HepG2 (cell line): ENCODE data around the gene RHO. TPM values are rescaled to one million over a fixed set of nuclear protein-coding genes. Genes with fewer than 3 reads are reported as not detected.

Experiments
- ATAC-seq: fragments of 200-7000 bp; cut with Tn5 transposase; 3 replicates; pipeline ENCODE4 v1.9.1; 2020; ENCODE audit warnings: mild to moderate bottlenecking, moderate library complexity
- BruUV-seq: library from RNA; stranded (reverse); fragments of 400-500 nt; replicated peaks from 2 replicates; lab custom pipeline; 2021; lab: Mats Ljungman, UMichigan
- CTCF ChIA-PET: fragments of 300-600 bp; formaldehyde crosslinking; extraction: SDS; loops from one replicate; lab custom pipeline; 2021; ENCODE audit warnings: low total read pairs, inconsistent platforms, low intra/inter-chr PET ratio; lab: Yijun Ruan, JAX
- POLR2A ChIA-PET: fragments of 350-600 bp; sonication (Branson Sonifier 250); formaldehyde crosslinking; loops from one replicate; lab custom pipeline; 2020; ENCODE audit warnings: antibody characterized with exemption, inconsistent platforms; lab: Yijun Ruan, JAX
- DNase-seq: peaks from one replicate; pipeline ENCODE4 v3.0.0-alpha.2; 2015; ENCODE audit warnings: low spot score
- FAIRE-seq: peaks from 3 replicates; lab custom pipeline; 2011; peaks lifted over from hg19 to GRCh38; lab: Jason Lieb, UNC
- H2AFZ ChIP-seq: one replicate; pipeline ENCODE4 v1.6.1; 2011; ENCODE audit warnings: low read length, inconsistent platforms
- H3K27ac ChIP-seq: fragments of 300-600 bp; 3 replicates; pipeline ENCODE4 v1.8.0; 2011; ENCODE audit warnings: mixed run types, mild to moderate bottlenecking, mixed read lengths, low read length, inconsistent platforms; ENCODE audit not compliant: insufficient read depth; ENCODE audit errors: extremely low read length
- H3K27me3 ChIP-seq, 2 experiments: fragments of 200-600 bp in 1 of 2; 2 replicates in 1 of 2; 3 replicates in 1 of 2; pipeline versions ENCODE4 v1.6.0 to v1.8.0; 2011; ENCODE audit warnings: low read length in 2 of 2, mild to moderate bottlenecking in 2 of 2, moderate library complexity in 2 of 2, inconsistent platforms in 1 of 2; ENCODE audit not compliant: insufficient read depth in 2 of 2, control insufficient read depth in 1 of 2
- H3K36me3 ChIP-seq, 2 experiments: fragments of 200-600 bp in 1 of 2; replicated peaks in 1 of 2; 2 replicates in 1 of 2; 3 replicates in 1 of 2; pipeline versions ENCODE4 v1.5.1 to v1.8.0; 2011; ENCODE audit warnings: low read length in 2 of 2, inconsistent platforms in 1 of 2; ENCODE audit not compliant: insufficient read depth in 2 of 2, control insufficient read depth in 1 of 2
- H3K4me1 ChIP-seq: 2 replicates; pipeline ENCODE4 v1.5.1; 2012; ENCODE audit warnings: low read length, inconsistent platforms; ENCODE audit not compliant: insufficient read depth
- H3K4me2 ChIP-seq: 2 replicates; pipeline ENCODE4 v1.6.0; 2011; ENCODE audit warnings: low read depth, low read length, inconsistent platforms
- H3K4me3 ChIP-seq, 3 experiments: fragments of 200-600 bp in 1 of 3; sonication (generic), shearing (Covaris generic) in 1 of 3; replicated peaks in 1 of 3; 2 replicates each; pipeline ENCODE4 v1.5.1; 2011 to 2016; ENCODE audit warnings: low read length in 3 of 3, inconsistent platforms in 2 of 3, low read depth in 2 of 3, mild to moderate bottlenecking in 2 of 3, control low read depth in 1 of 3, mixed read lengths in 1 of 3; ENCODE audit not compliant: insufficient read depth in 1 of 3
- H3K79me2 ChIP-seq: one replicate; pipeline ENCODE4 v1.6.1; 2011; ENCODE audit warnings: low read length, inconsistent platforms; ENCODE audit not compliant: insufficient read depth
- H3K9ac ChIP-seq: 2 replicates; pipeline ENCODE4 v1.6.0; 2011; ENCODE audit warnings: mild to moderate bottlenecking, low read depth, low read length, inconsistent platforms; ENCODE audit not compliant: insufficient read depth
- H3K9me3 ChIP-seq: 2 replicates; pipeline ENCODE4 v1.5.1; 2012; ENCODE audit warnings: mild to moderate bottlenecking, low read length
- H4K20me1 ChIP-seq: 2 replicates; pipeline ENCODE4 v1.6.0; 2011; ENCODE audit warnings: inconsistent platforms, mild to moderate bottlenecking, low read length, moderate library complexity; ENCODE audit not compliant: insufficient read depth
- KDM3A ChIP-seq: IDR thresholded peaks from 2 replicates; pipeline ENCODE4 v1.6.1; 2018; ENCODE audit warnings: low read depth, missing compliant biosample characterization
- RNF2 ChIP-seq: fragments of 450-650 bp; conservative IDR thresholded peaks from 2 replicates; pipeline ENCODE4 v1.6.1; 2016; ENCODE audit warnings: low read depth
- ZBTB20 ChIP-seq: sonication (generic); formaldehyde crosslinking; IDR thresholded peaks from 2 replicates; pipeline ENCODE4 v1.8.1; 2023; ENCODE audit warnings: missing genetic modification reagents, low read depth, mild to moderate bottlenecking, borderline replicate concordance
- ZMYM2 ChIP-seq: sonication (generic); formaldehyde crosslinking; IDR thresholded peaks from 2 replicates; pipeline ENCODE4 v1.8.0; 2022; ENCODE audit warnings: mild to moderate bottlenecking, missing genetic modification reagents
- ZNF768 ChIP-seq: sonication (generic); formaldehyde crosslinking; IDR thresholded peaks from 2 replicates; pipeline ENCODE4 v1.4.0; 2020; ENCODE audit warnings: missing genetic modification reagents
- WGBS: methylation state at CpG from one replicate; pipeline ENCODE4 v1.1.6; 2017; ENCODE audit warnings: low lambda C conversion rate; 5-methylcytosine and 5-hydroxymethylcytosine counted together
- in situ Hi-C: cut with HindIII; loops from 2 replicates; pipeline ENCODE4 v1.10.0; 2017; ENCODE audit warnings: low pct_unique_long_range_greater_than_20kb; ENCODE audit not compliant: extremely low pct_ligation_motif_present
- intact Hi-C: fragments of 100-400 bp; cut with micrococcal nuclease; formaldehyde crosslinking; loops from one replicate; pipeline ENCODE4 v1.10.0; 2022; ENCODE audit not compliant: unreplicated experiment
- polyA plus RNA-seq, 8 experiments: library from polyadenylated mRNA; depleted of rRNA in 3 of 8; stranded (reverse) in 7 of 8; unstranded in 1 of 8; fragments of >200 nt; fragmentation: Illumina TruSeq in 4 of 8; extraction: Trizol in 4 of 8; gene quantifications; 2 replicates each; pipeline versions ENCODE4 v1.2.1 to v1.2.3, GENCODE V29; 2011 to 2016; ENCODE audit warnings: low read depth in 4 of 8, missing spikeins in 1 of 8, mixed read lengths in 1 of 8; ENCODE audit not compliant: insufficient read depth in 1 of 8
- total RNA-seq, 5 experiments: library from RNA; depleted of rRNA; stranded (reverse); fragments of >200 nt; fragmentation: Illumina TruSeq; extraction: Trizol; gene quantifications; 2 replicates each; pipeline ENCODE4 v1.2.3, GENCODE V29; 2016; ENCODE audit warnings: low read depth in 1 of 5

The RHO gene
- total and polyA plus RNA-seq, 2 of the 13 experiments (the other 11 are each of a cell fraction or from before 2014, with no cell fraction given), result not detected

DNA sequence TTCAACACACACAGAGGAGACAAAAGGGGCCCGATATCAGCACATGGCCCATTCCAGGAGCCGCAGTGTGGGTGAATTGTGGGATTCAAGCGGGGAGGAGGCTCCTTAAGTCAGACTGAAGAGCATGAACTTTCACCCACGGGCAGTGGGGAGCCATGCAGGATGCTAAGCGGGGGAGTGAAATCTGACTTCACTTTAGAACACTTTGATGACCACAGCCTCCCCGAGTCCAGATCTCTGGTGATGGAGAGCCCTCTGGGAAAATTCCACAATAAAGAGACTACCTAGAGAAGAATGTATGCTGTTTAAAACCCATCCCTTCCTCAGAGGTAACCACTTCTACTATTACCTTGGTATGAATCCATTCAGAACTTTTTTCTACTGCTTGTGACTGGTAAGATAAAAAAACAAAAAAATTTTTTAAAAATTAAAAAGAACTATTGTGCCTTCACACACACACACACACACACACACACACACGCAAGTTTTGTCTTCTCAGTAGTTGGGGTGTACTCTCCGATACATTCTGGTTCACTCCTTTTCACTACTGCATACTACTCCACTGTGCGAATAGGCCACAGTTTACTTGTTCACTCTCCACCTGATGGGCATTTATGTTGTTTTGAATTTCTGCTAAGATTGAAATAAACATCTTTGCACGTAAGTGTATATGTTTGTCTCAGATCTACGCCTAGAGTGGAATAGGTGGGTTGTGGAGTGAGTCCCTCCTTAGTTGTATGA lies 12.5 kb downstream of the RHO start (continued):
- no peak for TF ChIP-seq ZMYM2
- TF ChIP-seq RNF2, result no peak
- no peak for TF ChIP-seq KDM3A (CRISPR knock-in tag)
- TF ChIP-seq, all 625 proteins: peak for 0

DNA sequence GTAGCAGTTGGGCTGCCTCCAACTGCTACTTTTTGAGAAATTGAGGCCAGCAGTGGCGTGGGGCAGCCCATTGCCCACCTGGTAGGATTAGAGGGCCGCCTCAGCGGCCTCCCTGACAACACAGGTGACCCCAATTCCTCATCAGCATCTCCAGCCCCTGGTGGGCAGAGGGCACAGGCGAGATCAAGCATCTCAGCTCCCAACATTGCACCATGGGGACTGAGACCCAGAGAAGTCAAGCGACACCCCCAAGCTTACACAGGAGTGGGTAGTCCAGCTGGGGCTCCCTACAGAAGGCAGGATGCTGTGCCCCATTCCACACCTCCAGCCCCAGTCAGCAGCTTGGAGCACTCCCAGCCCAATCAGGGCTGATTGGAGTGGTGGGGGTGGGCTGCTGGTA lies 14.3 kb downstream of the RHO start:
- no peaks in the 10 kb centered on the region for H3K9me3 ChIP-seq
- DNase-seq, result no peak
- H3K4me3 ChIP-seq, result no peak overlapping the region
- H3K27me3 ChIP-seq, result peaks cover 0 to 8% of the 10 kb centered on the region in 2 experiments; a peak in 1 of 5 replicates
- no peak overlapping the region for H3K4me2 ChIP-seq
- CTCF ChIA-PET, result no interaction called here
- 80% methylated on average over 1 of the region's 5 CpGs for WGBS
- no peak overlapping the region for H3K9ac ChIP-seq
- no peak for FAIRE-seq
- intact Hi-C loops (no loop called here), in situ Hi-C loops (no loop called here)
- POLR2A ChIA-PET, result interaction anchor here (1.5 kb wide), 1 partner anchor 8 kb away, joined by 8 read pairs; no protein-coding TSS in a partner anchor
- H2AFZ ChIP-seq, result no peak overlapping the region
- no peak overlapping the region for H3K27ac ChIP-seq
- no TSS peak for BruUV-seq
- TF ChIP-seq ZBTB20 (CRISPR knock-in tag) (no peak), ZNF768 (peak; percentile 54; the same call in 1 of the 2 replicates)
- H3K79me2 ChIP-seq, result no peaks in the 10 kb centered on the region
- no peaks in the 10 kb centered on the region for H3K36me3 ChIP-seq
- H3K4me1 ChIP-seq, result peaks cover 47% of the 10 kb centered on the region
- H4K20me1 ChIP-seq, result no peaks in the 10 kb centered on the region
- no peak for ATAC-seq
